Neural cell (in vitro differentiated cells): ENCODE results near the gene NLRC5.
"Not testable (repeated sequence)": the region's sequence is repeated elsewhere in the genome, so short reads cannot be mapped to it uniquely, and the experiment has no call there.

Experiments used
- POLR2AphosphoS5 ChIP-seq: IDR thresholded peaks from 2 replicates; pipeline ENCODE4 v1.6.1; 2012
- RAD21 ChIP-seq: fragments of 450-650 bp; conservative IDR thresholded peaks from 2 replicates; pipeline ENCODE4 v1.6.1; 2014; ENCODE audit warnings: antibody characterized with exemption, mild to moderate bottlenecking, moderate library complexity
- SMC3 ChIP-seq: fragments of 450-650 bp; conservative IDR thresholded peaks from 2 replicates; pipeline ENCODE4 v1.6.1; 2014; ENCODE audit warnings: antibody characterized with exemption, mild to moderate bottlenecking, moderate library complexity; ENCODE audit not compliant: poor library complexity
- TF ChIP-seq, protein P1 (sequence below): fragments of 450-650 bp; IDR thresholded peaks from 2 replicates; pipeline ENCODE4 v1.5.1; 2014; ENCODE audit warnings: antibody characterized with exemption, mild to moderate bottlenecking, moderate library complexity; ENCODE audit not compliant: poor library complexity, severe bottlenecking

DNA sequence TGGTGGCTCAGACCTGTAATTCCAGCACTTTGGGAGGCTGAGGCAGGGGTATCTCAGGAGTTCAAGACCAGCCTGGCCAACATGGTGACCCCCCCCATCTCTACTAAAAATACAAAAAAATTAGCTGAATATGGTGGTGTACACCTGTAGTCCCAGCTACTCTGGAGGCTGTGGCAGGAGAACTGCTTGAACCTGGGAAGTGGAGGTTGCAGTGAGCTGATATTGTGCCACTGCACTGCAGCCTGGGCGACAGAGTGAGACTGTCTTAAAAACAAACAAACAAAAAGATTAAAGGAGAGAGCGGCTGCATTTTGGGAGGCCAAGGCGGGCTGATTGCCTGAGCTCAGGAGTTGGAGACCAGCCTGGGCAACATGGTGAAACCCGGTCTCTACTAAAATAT is 2.4 kb upstream of the NLRC5 start:
- TF ChIP-seq, protein P1, sequence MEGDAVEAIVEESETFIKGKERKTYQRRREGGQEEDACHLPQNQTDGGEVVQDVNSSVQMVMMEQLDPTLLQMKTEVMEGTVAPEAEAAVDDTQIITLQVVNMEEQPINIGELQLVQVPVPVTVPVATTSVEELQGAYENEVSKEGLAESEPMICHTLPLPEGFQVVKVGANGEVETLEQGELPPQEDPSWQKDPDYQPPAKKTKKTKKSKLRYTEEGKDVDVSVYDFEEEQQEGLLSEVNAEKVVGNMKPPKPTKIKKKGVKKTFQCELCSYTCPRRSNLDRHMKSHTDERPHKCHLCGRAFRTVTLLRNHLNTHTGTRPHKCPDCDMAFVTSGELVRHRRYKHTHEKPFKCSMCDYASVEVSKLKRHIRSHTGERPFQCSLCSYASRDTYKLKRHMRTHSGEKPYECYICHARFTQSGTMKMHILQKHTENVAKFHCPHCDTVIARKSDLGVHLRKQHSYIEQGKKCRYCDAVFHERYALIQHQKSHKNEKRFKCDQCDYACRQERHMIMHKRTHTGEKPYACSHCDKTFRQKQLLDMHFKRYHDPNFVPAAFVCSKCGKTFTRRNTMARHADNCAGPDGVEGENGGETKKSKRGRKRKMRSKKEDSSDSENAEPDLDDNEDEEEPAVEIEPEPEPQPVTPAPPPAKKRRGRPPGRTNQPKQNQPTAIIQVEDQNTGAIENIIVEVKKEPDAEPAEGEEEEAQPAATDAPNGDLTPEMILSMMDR: not testable (repeated sequence)
- not testable (repeated sequence) for TF ChIP-seq POLR2AphosphoS5, RAD21, SMC3
